ENCODE measurements around the gene RFXAP. TPM values are rescaled to one million over a fixed set of nuclear protein-coding genes. Genes with fewer than 3 reads are reported as not detected.

The RFXAP gene
- total RNA-seq, 2 experiments from 2014 or later: 10.1 to 13.8 TPM

DNA sequence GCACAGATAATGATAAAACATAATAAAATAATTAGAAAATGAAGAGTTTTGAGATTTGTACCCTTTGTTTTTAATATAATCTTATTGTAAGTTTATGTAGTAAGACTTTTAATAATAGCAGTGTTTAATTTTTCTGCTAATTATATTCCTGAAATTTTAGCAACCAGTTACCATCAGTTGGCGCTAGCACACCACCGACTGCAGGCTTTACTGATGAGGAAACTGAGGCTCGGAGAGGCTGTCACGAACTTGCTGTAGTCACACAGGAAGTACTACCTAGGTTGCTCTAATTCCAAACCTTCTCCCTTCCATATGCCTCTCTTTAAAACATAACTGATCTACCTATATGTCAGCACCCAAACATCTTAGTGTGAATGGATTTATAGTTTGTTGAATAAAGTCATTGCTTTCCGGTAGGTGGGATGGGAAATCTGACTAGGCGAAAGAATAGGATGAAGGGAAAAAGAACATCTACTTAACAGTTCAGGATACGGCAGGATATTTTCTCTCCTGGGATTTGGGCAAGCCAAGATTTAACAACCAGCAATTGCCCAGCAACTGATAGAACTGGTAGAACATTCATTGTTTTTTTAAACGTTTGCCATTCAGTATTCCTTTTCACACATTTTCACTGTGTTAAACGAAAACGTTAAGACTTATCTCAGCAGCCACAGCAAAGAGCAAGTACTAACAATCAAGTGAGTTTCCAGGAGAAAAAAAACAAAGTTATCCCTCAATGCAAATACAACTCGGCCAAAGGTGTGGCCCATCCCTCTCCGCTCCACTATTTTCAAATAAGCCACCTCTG is 822 bp upstream of the RFXAP start:
- ChIA-PET CTCF (no interaction called here), POLR2A (no interaction called here)
- H3K4me1 Mint-ChIP-seq: peaks cover 38% of the 10 kb centered on the region
- H3K9me3 Mint-ChIP-seq (ENCODE audit: low read depth): no peaks in the 10 kb centered on the region
- peak overlapping the region; percentile 85 for H3K4me3 Mint-ChIP-seq
- ATAC-seq (no peak), DNase-seq (no peak)
- H3K36me3 Mint-ChIP-seq (ENCODE audit: low read depth): peaks cover 13% of the 10 kb centered on the region
- intact Hi-C loops (cut with DNase I, micrococcal nuclease): loop anchor here in 1 of 2 experiments (5.0 kb wide), 5 partner anchors 164 to 1529 kb away; partner anchors contain the start of genes CCDC169, CCNA1 and UFM1
- peaks cover 8% of the 10 kb centered on the region for H3K27me3 Mint-ChIP-seq
- peak overlapping the region; percentile 82 for H3K27ac Mint-ChIP-seq

GRCh38 chr13:36819739-36820090 is 693 bp downstream of the RFXAP start:
- POLR2A ChIA-PET: no interaction called here
- CTCF ChIA-PET: interaction anchor here (0.7 kb wide), 1 partner anchor 245 kb away, joined by 3 read pairs; no protein-coding TSS in a partner anchor
- H3K36me3 Mint-ChIP-seq (ENCODE audit: low read depth): peaks cover 15% of the 10 kb centered on the region
- DNase-seq (peak; percentile 62), ATAC-seq (peak; percentile 24)
- H3K27ac Mint-ChIP-seq: peak overlapping the region; percentile 90
- intact Hi-C loops (cut with DNase I, micrococcal nuclease): loop anchor here (1.0 to 5.0 kb wide), 11 partner anchors 15 to 1528 kb away; partner anchors contain the start of genes SPART (in 2 of the 2), ALG5 (in 1 of the 2), CCDC169 (in 1 of the 2) and CCNA1 (in 1 of the 2)
- H3K27me3 Mint-ChIP-seq: peaks cover 3% of the 10 kb centered on the region
- peak overlapping the region; percentile 85 for H3K4me3 Mint-ChIP-seq
- H3K9me3 Mint-ChIP-seq (ENCODE audit: low read depth): no peaks in the 10 kb centered on the region
- H3K4me1 Mint-ChIP-seq: peaks cover 50% of the 10 kb centered on the region

- DNase-seq (no peak), ATAC-seq (peak; percentile 53)
- intact Hi-C loops (cut with DNase I, micrococcal nuclease): loop anchor here (2.0 to 5.0 kb wide), 3 partner anchors 15 to 473 kb away; partner anchors contain the start of genes ALG5 (in 1 of the 2) and SPART (in 1 of the 2)
- H3K27ac Mint-ChIP-seq: peak overlapping the region; percentile 90
- H3K27me3 Mint-ChIP-seq: peaks cover 3% of the 10 kb centered on the region
- H3K4me1 Mint-ChIP-seq: peaks cover 52% of the 10 kb centered on the region
- peak overlapping the region; percentile 85 for H3K4me3 Mint-ChIP-seq
- CTCF ChIA-PET: no interaction called here
- no peaks in the 10 kb centered on the region for H3K9me3 Mint-ChIP-seq (ENCODE audit: low read depth)
- POLR2A ChIA-PET: no interaction called here
- peaks cover 18% of the 10 kb centered on the region for H3K36me3 Mint-ChIP-seq (ENCODE audit: low read depth)
These were observed 1.2 kb downstream of the RFXAP start for GRCh38 chr13:36820222-36820621.

DNA sequence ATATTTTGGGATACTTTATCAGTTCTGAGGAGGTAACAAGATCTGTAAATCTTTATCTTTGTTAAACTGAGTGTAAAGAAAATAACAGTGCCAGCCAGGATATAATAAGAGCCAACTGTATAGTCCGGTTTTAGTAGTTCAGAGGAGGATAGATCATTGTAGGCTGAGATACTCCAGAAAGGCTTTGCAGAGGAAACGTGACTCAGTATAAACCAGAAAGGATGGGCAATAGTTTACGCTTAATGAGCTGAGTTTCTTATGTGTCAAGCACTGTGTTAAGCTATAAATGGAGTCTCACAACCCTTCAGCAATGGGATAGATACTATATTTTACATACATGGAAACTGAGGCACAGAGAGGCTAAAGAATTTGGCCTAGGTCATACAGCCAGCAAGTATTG is 3.8 kb downstream of the RFXAP start:
- CTCF ChIA-PET: no interaction called here
- POLR2A ChIA-PET: no interaction called here
- H3K27me3 Mint-ChIP-seq: no peaks in the 10 kb centered on the region
- DNase-seq (no peak), ATAC-seq (no peak)
- peaks cover 23% of the 10 kb centered on the region for H3K36me3 Mint-ChIP-seq (ENCODE audit: low read depth)
- no peak overlapping the region for H3K4me3 Mint-ChIP-seq
- H3K4me1 Mint-ChIP-seq: peaks cover 49% of the 10 kb centered on the region
- intact Hi-C loops (cut with DNase I, micrococcal nuclease): loop anchor here in 1 of 2 experiments (5.0 kb wide), 1 partner anchor 475 kb away; the partner anchor contains the start of gene SPART
- H3K27ac Mint-ChIP-seq: no peak overlapping the region
- no peaks in the 10 kb centered on the region for H3K9me3 Mint-ChIP-seq (ENCODE audit: low read depth)

- Mint-ChIP-seq H3K9me3 (ENCODE audit: low read depth) (no peaks in the 10 kb centered on the region), H3K4me3 (no peak overlapping the region), H3K27ac (peak overlapping the region; percentile 13), H3K4me1 (peaks cover 4% of the 10 kb centered on the region), H3K27me3 (no peaks in the 10 kb centered on the region), H3K36me3 (ENCODE audit: low read depth) (peaks cover 25% of the 10 kb centered on the region)
- DNase-seq: no peak
- ChIA-PET POLR2A (interaction anchor here (0.9 kb wide), 1 partner anchor 154 kb away, joined by 3 read pairs; no protein-coding TSS in a partner anchor), CTCF (interaction anchor here (0.7 kb wide), 1 partner anchor 18 kb away, joined by 3 read pairs; no protein-coding TSS in a partner anchor)
- ATAC-seq: no peak
- intact Hi-C loops (cut with DNase I, micrococcal nuclease): no loop called here
These were observed 10.7 kb downstream of the RFXAP start for GRCh38 chr13:36829753-36830152.

DNA sequence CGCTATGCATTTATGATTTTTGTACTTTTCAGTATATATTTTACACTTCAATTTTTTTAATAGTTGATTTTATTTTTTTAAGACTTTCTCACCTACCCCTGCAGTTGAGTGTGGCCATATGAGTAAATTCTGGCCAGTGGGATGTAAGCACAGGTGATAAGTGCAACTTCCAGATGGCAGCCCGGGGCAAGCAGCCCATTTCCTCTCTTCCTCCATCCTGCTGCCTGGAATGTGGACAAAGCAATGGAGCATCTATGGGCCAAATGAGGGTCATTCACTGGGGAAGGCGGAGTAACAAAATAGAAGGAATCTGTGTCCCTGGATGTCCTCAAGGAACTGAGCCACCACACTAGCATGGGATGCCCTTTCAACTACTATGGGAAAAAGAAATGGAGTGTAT is 12.3 kb downstream of the RFXAP start:
- POLR2A ChIA-PET: no interaction called here

GRCh38 chr13:36834299-36834698 is 15.3 kb downstream of the RFXAP start:
- DNase-seq (no peak), ATAC-seq (peak; percentile 98)
- H3K27ac Mint-ChIP-seq: no peak overlapping the region
- no peaks in the 10 kb centered on the region for H3K9me3 Mint-ChIP-seq (ENCODE audit: low read depth)
- peaks cover 5% of the 10 kb centered on the region for H3K4me1 Mint-ChIP-seq
- H3K4me3 Mint-ChIP-seq: no peak overlapping the region
- CTCF ChIA-PET: no interaction called here
- intact Hi-C loops (cut with DNase I, micrococcal nuclease): loop anchor here in 1 of 2 experiments (2.0 kb wide), 1 partner anchor 13 kb away; no protein-coding TSS in a partner anchor
- H3K27me3 Mint-ChIP-seq: no peaks in the 10 kb centered on the region
- peaks cover 6% of the 10 kb centered on the region for H3K36me3 Mint-ChIP-seq (ENCODE audit: low read depth)
- POLR2A ChIA-PET: interaction anchor here (0.5 kb wide), 1 partner anchor 9 kb away, joined by 5 read pairs; no protein-coding TSS in a partner anchor

More for the DNA sequence above, 12.3 kb downstream of the RFXAP start:
- DNase-seq: no peak
- ATAC-seq: no peak
- CTCF ChIA-PET: no interaction called here
- Mint-ChIP-seq H3K27me3 (no peaks in the 10 kb centered on the region), H3K36me3 (ENCODE audit: low read depth) (peaks cover 21% of the 10 kb centered on the region), H3K4me3 (no peak overlapping the region), H3K27ac (no peak overlapping the region), H3K9me3 (ENCODE audit: low read depth) (no peaks in the 10 kb centered on the region), H3K4me1 (peaks cover 5% of the 10 kb centered on the region)
- intact Hi-C loops (cut with DNase I, micrococcal nuclease): no loop called here

DNA sequence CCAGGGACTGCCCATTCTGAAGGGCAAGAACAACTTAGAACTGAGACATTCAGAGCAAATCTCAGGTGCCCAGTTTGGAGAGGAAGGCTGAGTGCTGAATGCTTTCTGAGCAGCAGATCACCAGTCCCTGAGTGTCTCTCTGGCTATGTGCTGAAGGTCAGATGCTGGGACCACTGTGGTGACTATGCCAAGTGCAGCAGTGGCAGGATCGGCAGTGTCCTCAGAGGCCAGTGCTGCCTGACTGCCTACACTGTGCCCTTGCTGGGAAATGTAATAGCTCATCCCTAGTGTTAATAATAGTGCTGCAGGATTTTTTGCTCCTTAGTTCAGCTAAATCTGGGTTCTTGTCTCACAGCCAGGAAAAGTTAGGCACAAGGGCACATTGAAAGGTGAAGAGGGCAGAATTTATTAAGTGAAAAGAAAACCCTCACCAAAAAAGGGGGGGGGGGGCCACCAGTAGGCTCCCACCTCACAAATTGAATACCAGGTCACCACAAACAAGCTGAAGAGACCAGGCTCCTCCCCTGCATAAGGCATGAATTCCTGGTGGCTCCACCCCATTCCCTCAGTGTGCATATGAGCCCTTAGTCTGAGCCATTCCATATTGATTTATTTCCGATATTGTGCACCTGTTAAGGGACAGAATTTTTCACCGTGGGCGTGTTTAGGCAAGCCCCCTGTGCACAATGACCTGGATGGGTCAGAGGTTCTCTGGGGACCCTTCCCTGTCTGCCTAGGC is 18.5 kb downstream of the RFXAP start:
- no peak overlapping the region for H3K27ac Mint-ChIP-seq
- H3K9me3 Mint-ChIP-seq (ENCODE audit: low read depth): no peaks in the 10 kb centered on the region
- POLR2A ChIA-PET: interaction anchor here (0.6 kb wide), 1 partner anchor 138 kb away, joined by 3 read pairs; no protein-coding TSS in a partner anchor
- H3K4me3 Mint-ChIP-seq: no peak overlapping the region
- DNase-seq (no peak), ATAC-seq (no peak)
- H3K27me3 Mint-ChIP-seq: no peaks in the 10 kb centered on the region
- intact Hi-C loops (cut with DNase I, micrococcal nuclease): no loop called here
- CTCF ChIA-PET: interaction anchor here (0.5 kb wide), 1 partner anchor 287 kb away, joined by 3 read pairs; no protein-coding TSS in a partner anchor
- peaks cover 2% of the 10 kb centered on the region for H3K36me3 Mint-ChIP-seq (ENCODE audit: low read depth)
- peaks cover 5% of the 10 kb centered on the region for H3K4me1 Mint-ChIP-seq

DNA sequence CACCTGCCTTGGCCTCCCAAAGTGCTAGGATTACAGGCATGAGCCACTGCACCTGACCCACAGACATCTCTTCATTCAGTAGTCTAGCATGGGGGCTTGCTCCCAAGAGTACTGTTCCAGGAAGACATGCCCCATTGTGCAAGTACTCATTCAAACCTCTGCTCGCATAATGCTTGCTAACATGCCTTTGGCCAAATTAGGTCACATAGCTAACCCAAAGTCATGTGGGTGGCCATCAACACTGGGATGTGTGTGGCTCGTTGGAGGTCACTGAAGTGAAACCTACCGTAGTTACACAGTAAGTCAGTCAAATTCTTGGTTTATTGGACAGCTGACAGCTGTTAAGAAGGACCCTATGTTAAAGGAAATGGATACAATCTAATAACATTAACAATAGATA is 20.3 kb downstream of the RFXAP start:
- Mint-ChIP-seq H3K27me3 (no peaks in the 10 kb centered on the region), H3K4me1 (peaks cover 5% of the 10 kb centered on the region), H3K4me3 (no peak overlapping the region), H3K27ac (no peak overlapping the region), H3K36me3 (ENCODE audit: low read depth) (peaks cover 2% of the 10 kb centered on the region), H3K9me3 (ENCODE audit: low read depth) (no peaks in the 10 kb centered on the region)
- DNase-seq (no peak), ATAC-seq (no peak)
- ChIA-PET CTCF (no interaction called here), POLR2A (no interaction called here)
- intact Hi-C loops (cut with DNase I, micrococcal nuclease): no loop called here

DNA sequence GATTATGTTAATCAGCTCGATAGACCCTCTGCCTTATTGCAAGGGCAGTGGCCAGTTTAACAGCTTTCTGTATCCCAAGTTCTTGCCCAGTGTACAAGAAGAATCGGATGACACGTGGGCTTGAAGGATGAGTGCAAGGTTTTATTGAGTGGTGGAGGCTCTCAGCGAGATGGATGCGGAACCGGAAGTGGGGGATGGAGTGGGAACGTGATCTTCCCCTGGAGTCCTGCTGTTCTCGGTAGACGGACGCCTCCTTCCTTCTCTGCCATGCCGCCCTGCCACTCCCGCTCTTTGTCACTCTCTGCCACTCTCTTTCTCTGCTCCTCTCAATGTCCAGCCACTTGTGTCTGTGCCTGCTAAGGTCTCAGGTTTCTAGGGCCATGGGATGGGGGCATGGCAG is 21.0 kb downstream of the RFXAP start:
- Mint-ChIP-seq H3K9me3 (ENCODE audit: low read depth) (no peaks in the 10 kb centered on the region), H3K4me3 (no peak overlapping the region), H3K4me1 (peaks cover 2% of the 10 kb centered on the region), H3K27me3 (no peaks in the 10 kb centered on the region), H3K27ac (no peak overlapping the region), H3K36me3 (ENCODE audit: low read depth) (peaks cover 2% of the 10 kb centered on the region)
- intact Hi-C loops (cut with DNase I, micrococcal nuclease): no loop called here
- DNase-seq (no peak), ATAC-seq (no peak)
- POLR2A ChIA-PET: no interaction called here
- CTCF ChIA-PET: no interaction called here

DNA sequence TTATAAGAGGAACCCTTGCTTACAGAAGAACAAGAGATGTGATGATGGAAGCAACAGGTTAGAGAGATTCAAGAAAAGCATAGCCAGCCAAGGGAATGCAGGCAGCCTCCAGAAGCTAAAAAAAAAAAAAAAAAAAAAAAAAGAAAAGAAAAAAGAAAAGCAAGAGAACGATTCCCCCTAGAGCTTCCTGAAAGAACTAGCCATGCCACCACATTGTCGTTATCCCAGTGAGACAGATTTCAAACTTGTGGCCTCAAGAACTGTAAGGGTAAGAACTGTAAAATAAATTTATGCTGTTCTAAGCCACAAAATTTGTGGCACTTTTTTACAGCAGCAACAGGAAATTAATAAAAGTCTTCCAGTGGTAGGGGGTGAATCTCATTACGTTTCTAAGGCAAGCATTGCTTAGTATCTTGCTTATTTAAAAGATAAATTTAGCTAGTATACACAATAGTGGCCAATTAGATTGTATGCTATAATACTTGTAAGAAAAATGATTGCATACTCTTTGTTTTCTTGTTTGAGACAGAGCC is 21.8 kb downstream of the RFXAP start:
- intact Hi-C loops (cut with DNase I, micrococcal nuclease): no loop called here
- ATAC-seq (no peak), DNase-seq (no peak)
- H3K27me3 Mint-ChIP-seq: no peaks in the 10 kb centered on the region
- H3K4me1 Mint-ChIP-seq: no peaks in the 10 kb centered on the region
- H3K27ac Mint-ChIP-seq: no peak overlapping the region
- H3K9me3 Mint-ChIP-seq (ENCODE audit: low read depth): no peaks in the 10 kb centered on the region
- CTCF ChIA-PET: interaction anchor here (0.9 to 1.6 kb wide), 2 partner anchors 17 to 25 kb away, joined by 3 read pairs; no protein-coding TSS in a partner anchor
- H3K36me3 Mint-ChIP-seq (ENCODE audit: low read depth): peaks cover 2% of the 10 kb centered on the region
- POLR2A ChIA-PET: interaction anchor here (0.6 kb wide), 1 partner anchor 132 kb away, joined by 3 read pairs; no protein-coding TSS in a partner anchor
- no peak overlapping the region for H3K4me3 Mint-ChIP-seq

Measured in activated CD4-positive, alpha-beta T cell treated with anti-CD3 and anti-CD28 coated beads for 36 hours (primary cell).